SW480 (cell line): ENCODE data around the gene EFHC1.
"Not testable (repeated sequence)": the region's sequence is repeated elsewhere in the genome, so short reads cannot be mapped to it uniquely, and the experiment has no call there.

Experiments
- DNase-seq: peaks from one replicate; pipeline ENCODE4 v3.0.0-alpha.2; 2016; ENCODE audit warnings: low spot score

Gene EFHC1

DNA sequence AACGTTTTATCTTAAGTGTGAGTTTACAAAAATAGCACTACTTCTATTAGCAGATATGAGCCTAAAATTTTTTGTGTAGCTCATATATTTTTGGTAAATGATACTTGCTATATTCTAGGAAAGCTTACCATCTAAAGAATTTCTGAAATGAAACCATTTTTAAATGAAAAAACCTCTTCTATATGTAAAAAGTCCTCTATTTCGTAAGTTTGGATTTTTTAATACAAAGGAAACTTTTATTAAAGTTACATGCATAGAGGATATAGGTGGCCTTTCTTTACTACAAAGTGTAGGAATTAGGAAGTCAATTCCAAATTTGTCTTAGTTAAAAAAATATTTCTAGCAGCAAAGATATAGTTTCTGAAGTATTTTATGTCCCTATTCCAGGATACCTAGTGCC is 18.8 kb downstream of the EFHC1 start:
- no peak for DNase-seq

- DNase-seq: peak; percentile 2
Observed at GRCh38 chr6:52454556-52454955, 34.4 kb downstream of the EFHC1 start.

DNA sequence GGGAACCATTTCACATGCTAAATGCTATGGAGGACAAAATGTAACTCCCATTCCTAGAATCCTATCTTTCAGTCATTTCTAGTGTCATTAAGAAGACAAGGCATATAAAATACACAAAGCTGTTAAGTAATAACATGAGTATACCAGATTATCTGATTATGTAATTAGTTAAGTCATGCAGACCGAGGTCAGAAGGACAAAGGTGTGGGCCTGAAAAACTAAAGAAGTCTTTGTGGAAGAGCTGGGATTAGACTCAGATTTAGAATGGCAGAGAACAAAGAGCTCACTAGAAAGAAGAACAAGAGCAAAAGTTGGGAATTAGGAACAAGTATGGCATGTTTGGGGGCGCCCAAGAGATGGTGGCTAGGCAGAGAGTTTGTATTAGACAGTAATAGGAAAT is 37.0 kb downstream of the EFHC1 start:
- no peak for DNase-seq

- not testable (repeated sequence) for DNase-seq
Observed at GRCh38 chr6:52461194-52461593, 41.1 kb downstream of the EFHC1 start.

GRCh38 chr6:52474173-52474572 is 54.0 kb downstream of the EFHC1 start:
- no peak for DNase-seq

DNA sequence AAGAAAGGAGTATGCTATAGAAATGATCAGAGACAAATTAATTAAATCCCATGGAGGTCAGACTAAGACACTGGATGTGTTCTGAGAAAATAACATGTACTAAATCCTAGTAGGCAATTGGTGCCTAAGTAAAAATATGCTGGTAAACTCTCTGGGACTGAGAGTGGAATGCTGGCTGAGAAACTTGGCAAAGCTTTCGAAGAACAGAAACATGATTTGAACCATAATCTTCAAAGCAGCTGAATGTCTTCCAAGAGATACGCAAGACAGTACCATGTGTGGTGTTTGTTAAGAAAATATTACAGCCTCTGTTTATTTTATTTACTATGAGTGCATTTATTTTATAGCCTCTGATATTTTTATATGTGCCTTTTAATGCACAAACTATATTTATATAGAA is 55.2 kb downstream of the EFHC1 start:
- DNase-seq: no peak

DNA sequence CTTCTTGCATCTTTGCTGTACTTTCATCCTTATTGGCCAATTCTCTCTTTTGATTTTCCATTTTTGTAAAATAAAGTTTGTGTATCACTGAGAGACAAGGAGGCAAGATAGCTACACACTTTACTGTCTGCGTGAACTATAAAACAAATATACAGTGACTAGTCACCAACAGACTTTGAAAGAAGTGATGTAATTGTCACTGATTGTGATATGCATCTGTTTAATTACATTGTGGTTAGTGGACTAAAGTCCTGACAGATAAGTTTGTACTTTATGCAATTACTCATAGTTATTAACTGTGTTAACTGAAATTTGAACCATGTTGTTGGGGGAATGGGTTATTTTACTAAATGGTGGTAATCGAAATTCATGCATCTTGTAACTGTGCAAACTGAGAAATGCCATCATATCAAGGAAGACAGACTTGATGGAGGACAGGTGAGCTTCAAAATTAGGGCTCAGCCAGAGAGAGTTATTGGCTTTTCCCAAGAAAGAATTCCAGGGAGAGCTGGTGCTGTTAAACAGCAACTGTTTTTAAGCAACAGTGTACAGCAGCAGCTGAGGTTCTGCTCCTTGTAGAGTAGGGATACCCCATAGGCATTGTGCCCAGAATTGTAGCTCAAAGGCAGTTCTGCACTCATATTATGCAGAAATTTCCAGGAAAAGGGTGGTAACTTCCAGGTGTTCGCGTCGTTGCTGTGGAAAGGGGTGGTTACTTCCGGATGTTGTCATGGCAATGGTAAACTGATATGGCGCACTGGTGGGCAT is 62.9 kb downstream of the EFHC1 start:
- DNase-seq: no peak

DNA sequence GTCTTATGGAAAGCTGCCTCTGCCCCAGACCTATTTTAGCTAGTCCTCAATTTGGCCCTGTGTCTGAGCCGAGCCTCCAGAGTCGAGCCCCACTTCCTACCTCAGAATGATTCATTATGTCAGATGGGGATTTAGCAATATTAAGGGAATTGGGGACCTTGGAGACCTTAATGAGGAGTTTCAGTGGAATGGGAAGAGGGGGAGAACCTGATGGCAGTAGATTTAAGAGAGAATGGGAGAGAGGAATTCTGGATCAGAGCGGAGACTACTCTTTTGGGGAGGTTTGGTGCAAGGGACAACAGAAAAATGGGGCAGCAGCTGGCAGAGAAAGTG is 63.5 kb downstream of the EFHC1 start:
- no peak for DNase-seq

GRCh38 chr6:52489881-52490280 is 69.7 kb downstream of the EFHC1 start:
- DNase-seq: no peak

- DNase-seq: no peak
Observed at GRCh38 chr6:52491203-52492069, 71.3 kb downstream of the EFHC1 start.

DNA sequence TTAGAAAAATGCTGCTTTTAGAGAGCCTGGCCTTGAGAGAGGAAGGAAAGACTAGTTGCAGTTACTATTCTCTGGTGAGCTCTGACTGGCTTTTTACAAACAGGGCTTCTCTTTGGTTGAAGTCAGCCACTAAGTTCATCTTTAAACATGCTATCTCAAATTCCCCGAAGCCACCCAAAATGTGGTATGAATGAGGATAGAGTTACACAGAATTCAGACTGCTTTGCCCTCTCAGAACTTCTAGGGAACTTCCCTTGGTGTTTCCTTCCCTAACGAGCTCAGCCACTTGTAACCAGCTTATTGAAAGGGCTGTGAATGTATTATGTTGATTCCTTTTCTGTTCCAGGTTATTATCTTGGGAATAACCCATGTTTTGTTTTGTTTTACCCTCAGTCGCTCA is 73.5 kb downstream of the EFHC1 start:
- DNase-seq: no peak

GRCh38 chr6:52494298-52495072 is 74.3 kb downstream of the EFHC1 start:
- DNase-seq: no peak

DNA sequence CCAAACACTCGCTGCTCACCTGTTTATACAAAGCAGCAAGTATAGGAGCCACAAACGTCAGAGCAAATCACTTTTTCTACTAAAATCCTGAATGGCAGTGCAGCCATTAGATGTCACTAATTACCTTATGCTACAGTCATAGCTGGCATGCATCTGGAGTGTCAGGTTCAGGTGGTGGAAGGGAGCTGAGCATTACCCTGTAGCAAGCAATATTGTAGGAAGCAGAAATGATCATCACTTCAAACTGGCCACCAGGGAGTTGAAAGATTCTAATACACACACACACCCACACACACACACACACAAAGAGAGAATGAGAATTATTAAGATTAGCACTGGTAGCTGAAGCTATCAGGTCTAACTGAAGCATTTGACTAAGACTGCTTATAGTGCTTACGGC is 75.8 kb downstream of the EFHC1 start:
- no peak for DNase-seq

GRCh38 chr6:52496631-52497030 is 76.5 kb downstream of the EFHC1 start:
- DNase-seq: no peak

DNA sequence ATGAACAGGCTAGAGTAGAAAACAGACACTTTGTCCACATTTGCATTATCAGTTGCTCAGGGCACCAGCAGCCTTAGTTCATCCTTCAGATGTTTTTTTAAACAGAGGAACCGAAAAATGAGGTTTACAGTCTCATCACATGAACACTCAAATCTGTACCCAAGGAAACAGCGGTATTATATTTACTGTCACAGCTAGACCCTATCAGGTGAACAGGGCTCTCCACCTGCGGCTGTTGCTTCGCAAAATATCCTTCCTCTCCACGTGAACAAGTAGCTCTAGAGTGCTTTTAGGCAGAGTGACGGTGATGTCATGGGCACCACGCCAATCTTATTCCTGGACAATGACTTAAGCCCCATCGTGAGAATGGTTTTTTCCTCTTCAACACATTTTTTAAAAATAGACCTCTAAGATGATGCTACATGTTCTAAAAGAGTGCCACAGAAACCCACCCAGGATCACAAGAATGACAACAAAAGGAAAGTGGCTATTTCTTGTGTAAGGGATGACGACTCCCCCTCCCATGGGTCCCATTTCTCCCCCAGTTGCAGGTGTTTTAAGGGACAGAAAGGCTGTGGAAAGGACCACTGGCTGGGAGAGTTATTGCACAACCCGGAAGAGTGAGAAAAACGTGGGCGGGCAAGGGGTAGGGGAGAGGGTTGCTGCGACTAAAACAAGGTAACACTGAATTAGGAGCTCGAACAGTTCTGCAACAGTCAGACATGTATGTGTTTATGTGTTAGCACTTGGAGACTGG is 77.7 kb downstream of the EFHC1 start:
- no peak for DNase-seq

DNA sequence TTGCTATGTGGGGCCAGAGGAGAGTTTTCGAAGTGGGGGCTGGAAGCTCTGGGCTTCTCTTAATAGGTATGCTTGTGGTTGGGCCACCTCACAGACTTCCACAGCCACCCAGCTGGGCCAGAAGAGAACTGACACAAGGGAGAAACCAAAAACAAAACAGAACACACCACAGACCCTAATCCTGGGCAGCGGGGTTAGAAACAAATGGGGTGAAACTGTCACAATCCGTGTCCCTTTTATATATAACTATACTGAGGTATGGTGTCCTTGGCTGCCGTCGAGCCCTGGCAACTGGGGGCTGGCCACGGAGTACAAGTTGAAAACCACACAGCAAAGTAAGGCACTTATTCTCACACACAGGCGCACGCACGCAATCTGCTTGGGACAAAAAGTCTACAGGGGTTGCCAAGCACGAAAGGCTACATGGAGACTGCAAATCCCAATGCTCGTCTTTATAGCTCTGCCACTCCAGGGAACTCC is 78.4 kb downstream of the EFHC1 start:
- no peak for DNase-seq

DNA sequence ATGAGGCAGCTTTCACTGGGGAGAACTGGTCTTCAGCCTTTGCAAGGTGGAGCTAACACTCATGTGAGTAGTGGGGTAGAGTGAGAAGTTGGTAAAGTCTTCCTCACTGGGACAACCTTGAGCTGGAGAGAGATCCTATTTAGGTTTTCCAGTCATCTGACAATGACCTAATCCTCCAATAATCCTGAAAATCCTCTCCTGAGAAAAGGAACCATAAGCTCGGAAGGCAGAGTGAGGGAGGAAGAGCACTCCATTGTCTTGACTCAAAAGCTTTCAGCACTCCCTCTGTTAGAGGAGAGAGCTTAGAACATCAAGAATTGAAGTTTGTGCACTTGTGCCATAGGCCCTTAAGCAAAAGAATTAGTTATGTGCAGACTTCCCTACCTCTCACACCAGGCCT is 78.9 kb downstream of the EFHC1 start:
- DNase-seq: no peak

GRCh38 chr6:52499681-52500236 is 79.6 kb downstream of the EFHC1 start:
- no peak for DNase-seq

DNA sequence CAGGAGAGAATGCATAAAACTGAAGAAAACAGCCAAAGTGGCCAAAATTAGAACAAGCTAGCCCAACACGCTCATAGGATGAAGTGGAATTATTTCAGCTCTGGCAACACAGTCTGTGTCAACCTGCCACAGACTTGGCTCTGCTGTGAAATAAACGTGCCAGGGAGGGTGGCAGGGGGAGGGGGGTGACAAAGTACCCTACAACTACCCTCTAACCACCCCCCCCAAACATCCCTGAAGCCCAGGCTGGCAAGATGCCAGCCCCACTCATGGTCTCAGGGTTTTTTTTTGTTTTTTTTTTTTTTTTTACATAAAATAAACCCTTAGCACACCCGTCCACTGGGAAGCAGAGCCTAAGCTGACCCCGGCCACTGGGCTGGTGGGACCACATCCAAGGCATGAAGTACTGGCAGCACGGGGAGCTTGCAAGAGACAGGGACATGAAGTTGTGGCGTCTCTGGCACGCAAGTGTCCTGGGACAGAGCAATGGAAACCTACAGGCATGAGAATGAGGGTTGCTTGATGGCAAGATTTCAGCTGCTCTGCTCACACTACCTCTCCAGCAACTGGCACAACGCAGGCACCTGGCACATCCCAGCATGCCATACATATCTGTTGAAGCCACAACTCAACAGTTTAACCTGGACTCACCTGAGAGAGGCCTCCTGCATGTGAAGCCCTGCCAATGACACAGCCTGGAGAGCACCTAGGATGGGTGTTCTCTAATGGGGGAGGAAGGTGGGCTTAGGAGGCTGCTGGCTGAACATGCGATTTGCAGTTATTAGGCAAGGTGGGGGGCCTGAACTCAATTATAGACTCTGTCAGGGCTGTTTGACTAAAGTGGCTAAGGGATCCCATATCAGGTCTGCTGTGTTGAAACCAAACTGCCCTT is 80.3 kb downstream of the EFHC1 start:
- no peak for DNase-seq

- DNase-seq: no peak
Observed at GRCh38 chr6:52502306-52503029, 82.3 kb downstream of the EFHC1 start.
